HepG2 (cell line): Measurements from ENCODE around the gene CRIM1. TPM values are rescaled to one million over a fixed set of nuclear protein-coding genes. Genes with fewer than 3 reads are reported as not detected.

Source experiments
- ATAC-seq: fragments of 200-7000 bp; cut with Tn5 transposase; 3 replicates; pipeline ENCODE4 v1.9.1; 2020; ENCODE audit warnings: mild to moderate bottlenecking, moderate library complexity
- BruUV-seq: library from RNA; stranded (reverse); fragments of 400-500 nt; replicated peaks from 2 replicates; lab custom pipeline; 2021; lab: Mats Ljungman, UMichigan
- CTCF ChIA-PET: fragments of 300-600 bp; formaldehyde crosslinking; extraction: SDS; loops from one replicate; lab custom pipeline; 2021; ENCODE audit warnings: low total read pairs, inconsistent platforms, low intra/inter-chr PET ratio; lab: Yijun Ruan, JAX
- POLR2A ChIA-PET: fragments of 350-600 bp; sonication (Branson Sonifier 250); formaldehyde crosslinking; loops from one replicate; lab custom pipeline; 2020; ENCODE audit warnings: antibody characterized with exemption, inconsistent platforms; lab: Yijun Ruan, JAX
- DNase-seq: peaks from one replicate; pipeline ENCODE4 v3.0.0-alpha.2; 2015; ENCODE audit warnings: low spot score
- FAIRE-seq: peaks from 3 replicates; lab custom pipeline; 2011; peaks lifted over from hg19 to GRCh38; lab: Jason Lieb, UNC
- H2AFZ ChIP-seq: one replicate; pipeline ENCODE4 v1.6.1; 2011; ENCODE audit warnings: low read length, inconsistent platforms
- H3K27ac ChIP-seq: fragments of 300-600 bp; 3 replicates; pipeline ENCODE4 v1.8.0; 2011; ENCODE audit warnings: mixed run types, mild to moderate bottlenecking, mixed read lengths, low read length, inconsistent platforms; ENCODE audit not compliant: insufficient read depth; ENCODE audit errors: extremely low read length
- H3K27me3 ChIP-seq, 2 experiments: fragments of 200-600 bp in 1 of 2; 2 replicates in 1 of 2; 3 replicates in 1 of 2; pipeline versions ENCODE4 v1.6.0 to v1.8.0; 2011; ENCODE audit warnings: low read length in 2 of 2, mild to moderate bottlenecking in 2 of 2, moderate library complexity in 2 of 2, inconsistent platforms in 1 of 2; ENCODE audit not compliant: insufficient read depth in 2 of 2, control insufficient read depth in 1 of 2
- H3K36me3 ChIP-seq, 2 experiments: fragments of 200-600 bp in 1 of 2; replicated peaks in 1 of 2; 2 replicates in 1 of 2; 3 replicates in 1 of 2; pipeline versions ENCODE4 v1.5.1 to v1.8.0; 2011; ENCODE audit warnings: low read length in 2 of 2, inconsistent platforms in 1 of 2; ENCODE audit not compliant: insufficient read depth in 2 of 2, control insufficient read depth in 1 of 2
- H3K4me1 ChIP-seq: 2 replicates; pipeline ENCODE4 v1.5.1; 2012; ENCODE audit warnings: low read length, inconsistent platforms; ENCODE audit not compliant: insufficient read depth
- H3K4me2 ChIP-seq: 2 replicates; pipeline ENCODE4 v1.6.0; 2011; ENCODE audit warnings: low read depth, low read length, inconsistent platforms
- H3K4me3 ChIP-seq, 3 experiments: fragments of 200-600 bp in 1 of 3; sonication (generic), shearing (Covaris generic) in 1 of 3; replicated peaks in 1 of 3; 2 replicates each; pipeline ENCODE4 v1.5.1; 2011 to 2016; ENCODE audit warnings: low read length in 3 of 3, inconsistent platforms in 2 of 3, low read depth in 2 of 3, mild to moderate bottlenecking in 2 of 3, control low read depth in 1 of 3, mixed read lengths in 1 of 3; ENCODE audit not compliant: insufficient read depth in 1 of 3
- H3K79me2 ChIP-seq: one replicate; pipeline ENCODE4 v1.6.1; 2011; ENCODE audit warnings: low read length, inconsistent platforms; ENCODE audit not compliant: insufficient read depth
- H3K9ac ChIP-seq: 2 replicates; pipeline ENCODE4 v1.6.0; 2011; ENCODE audit warnings: mild to moderate bottlenecking, low read depth, low read length, inconsistent platforms; ENCODE audit not compliant: insufficient read depth
- H3K9me3 ChIP-seq: 2 replicates; pipeline ENCODE4 v1.5.1; 2012; ENCODE audit warnings: mild to moderate bottlenecking, low read length
- H4K20me1 ChIP-seq: 2 replicates; pipeline ENCODE4 v1.6.0; 2011; ENCODE audit warnings: inconsistent platforms, mild to moderate bottlenecking, low read length, moderate library complexity; ENCODE audit not compliant: insufficient read depth
- CHD2 ChIP-seq: IDR thresholded peaks from 2 replicates; pipeline ENCODE4 v1.6.1; 2011; ENCODE audit warnings: low read depth, low read length, improper control_type of control experiment
- NFATC3 ChIP-seq: sonication (generic); formaldehyde crosslinking; IDR thresholded peaks from 2 replicates; pipeline ENCODE4 v1.5.1; 2020; ENCODE audit warnings: mild to moderate bottlenecking, missing genetic modification reagents
- THAP11 ChIP-seq: IDR thresholded peaks from 2 replicates; pipeline ENCODE4 v1.6.1; 2016; ENCODE audit warnings: missing biosample characterization, missing genetic modification reagents
- ZFP1 ChIP-seq: IDR thresholded peaks from 2 replicates; pipeline ENCODE4 v1.6.1; 2016
- ZNF607 ChIP-seq: sonication (generic); formaldehyde crosslinking; IDR thresholded peaks from 2 replicates; pipeline ENCODE4 v1.5.1; 2020; ENCODE audit warnings: missing genetic modification reagents, mild to moderate bottlenecking, borderline replicate concordance
- ZNF761 ChIP-seq: sonication (generic); formaldehyde crosslinking; conservative IDR thresholded peaks from 2 replicates; pipeline ENCODE4 v1.4.0; 2020; ENCODE audit warnings: mild to moderate bottlenecking, missing genetic modification reagents
- ZZZ3 ChIP-seq: sonication (generic); formaldehyde crosslinking; IDR thresholded peaks from 2 replicates; pipeline ENCODE4 v1.4.0; 2020; ENCODE audit warnings: missing genetic modification reagents, mild to moderate bottlenecking, borderline replicate concordance
- WGBS: methylation state at CpG from one replicate; pipeline ENCODE4 v1.1.6; 2017; ENCODE audit warnings: low lambda C conversion rate; 5-methylcytosine and 5-hydroxymethylcytosine counted together
- in situ Hi-C: cut with HindIII; loops from 2 replicates; pipeline ENCODE4 v1.10.0; 2017; ENCODE audit warnings: low pct_unique_long_range_greater_than_20kb; ENCODE audit not compliant: extremely low pct_ligation_motif_present
- intact Hi-C: fragments of 100-400 bp; cut with micrococcal nuclease; formaldehyde crosslinking; loops from one replicate; pipeline ENCODE4 v1.10.0; 2022; ENCODE audit not compliant: unreplicated experiment
- polyA plus RNA-seq, 8 experiments: library from polyadenylated mRNA; depleted of rRNA in 3 of 8; stranded (reverse) in 7 of 8; unstranded in 1 of 8; fragments of >200 nt; fragmentation: Illumina TruSeq in 4 of 8; extraction: Trizol in 4 of 8; gene quantifications; 2 replicates each; pipeline versions ENCODE4 v1.2.1 to v1.2.3, GENCODE V29; 2011 to 2016; ENCODE audit warnings: low read depth in 4 of 8, missing spikeins in 1 of 8, mixed read lengths in 1 of 8; ENCODE audit not compliant: insufficient read depth in 1 of 8
- total RNA-seq, 5 experiments: library from RNA; depleted of rRNA; stranded (reverse); fragments of >200 nt; fragmentation: Illumina TruSeq; extraction: Trizol; gene quantifications; 2 replicates each; pipeline ENCODE4 v1.2.3, GENCODE V29; 2016; ENCODE audit warnings: low read depth in 1 of 5
- TF ChIP-seq, protein P1 (sequence below): sonication (generic); formaldehyde crosslinking; IDR thresholded peaks from 2 replicates; pipeline ENCODE4 v1.9.0; 2021; ENCODE audit warnings: missing genetic modification reagents, mild to moderate bottlenecking, borderline replicate concordance
- TF ChIP-seq, protein P2 (sequence below): sonication (generic); formaldehyde crosslinking; IDR thresholded peaks from 2 replicates; pipeline ENCODE4 v1.5.1; 2020; ENCODE audit warnings: missing genetic modification reagents, mild to moderate bottlenecking, borderline replicate concordance
- TF ChIP-seq, protein P3 (sequence below): sonication (generic); formaldehyde crosslinking; IDR thresholded peaks from 2 replicates; pipeline ENCODE4 v1.5.1; 2020; ENCODE audit warnings: mild to moderate bottlenecking, missing genetic modification reagents
- TF ChIP-seq, protein P4 (sequence below): sonication (generic); formaldehyde crosslinking; IDR thresholded peaks from 2 replicates; pipeline ENCODE4 v1.5.0; 2020; ENCODE audit warnings: mild to moderate bottlenecking, low read depth, missing genetic modification reagents, borderline replicate concordance

Gene CRIM1
- total and polyA plus RNA-seq, 2 of the 13 experiments (the other 11 are each of a cell fraction or from before 2014, with no cell fraction given), result 39.1 to 69.9 TPM

DNA sequence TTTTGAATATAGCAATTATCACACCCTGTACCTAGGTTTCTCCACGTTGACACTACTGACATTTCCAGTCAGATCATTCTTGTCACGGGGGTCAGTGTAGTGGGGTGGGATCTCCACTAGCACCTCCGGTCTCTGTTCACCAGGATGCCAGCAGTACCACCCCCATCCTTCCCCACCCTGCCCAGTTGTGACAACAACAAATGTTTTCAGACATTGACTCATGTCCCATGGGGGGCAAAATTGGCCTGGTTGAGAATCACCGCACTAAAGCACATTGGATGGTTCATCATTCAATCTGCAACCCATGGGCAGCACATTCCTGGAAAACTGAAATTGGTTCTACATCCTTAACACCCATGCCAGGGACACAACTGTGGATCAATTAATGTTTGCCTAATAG, 210.1 kb downstream of the CRIM1 start:
- intact Hi-C loops, result no loop called here
- H4K20me1 ChIP-seq, result no peaks in the 10 kb centered on the region
- no peak for ATAC-seq
- no peak overlapping the region for H2AFZ ChIP-seq
- no peaks in the 10 kb centered on the region for H3K79me2 ChIP-seq
- no TSS peak for BruUV-seq
- peaks cover 23% of the 10 kb centered on the region for H3K4me1 ChIP-seq
- ChIA-PET CTCF (no interaction called here), POLR2A (no interaction called here)
- no peaks in the 10 kb centered on the region for H3K9me3 ChIP-seq
- H3K9ac ChIP-seq, result no peak overlapping the region
- no peak for FAIRE-seq
- no peak overlapping the region for H3K4me2 ChIP-seq
- no peak overlapping the region for H3K27ac ChIP-seq
- H3K4me3 ChIP-seq, result no peak overlapping the region
- H3K36me3 ChIP-seq, result peaks cover 3 to 31% of the 10 kb centered on the region in 2 experiments; a peak in 4 of 5 replicates
- 98% methylated on average over 4 of the region's 4 CpGs for WGBS
- no peak for DNase-seq
- no peaks in the 10 kb centered on the region for H3K27me3 ChIP-seq
- no peak for TF ChIP-seq ZFP1 (CRISPR knock-in tag)
- TF ChIP-seq, protein P1, sequence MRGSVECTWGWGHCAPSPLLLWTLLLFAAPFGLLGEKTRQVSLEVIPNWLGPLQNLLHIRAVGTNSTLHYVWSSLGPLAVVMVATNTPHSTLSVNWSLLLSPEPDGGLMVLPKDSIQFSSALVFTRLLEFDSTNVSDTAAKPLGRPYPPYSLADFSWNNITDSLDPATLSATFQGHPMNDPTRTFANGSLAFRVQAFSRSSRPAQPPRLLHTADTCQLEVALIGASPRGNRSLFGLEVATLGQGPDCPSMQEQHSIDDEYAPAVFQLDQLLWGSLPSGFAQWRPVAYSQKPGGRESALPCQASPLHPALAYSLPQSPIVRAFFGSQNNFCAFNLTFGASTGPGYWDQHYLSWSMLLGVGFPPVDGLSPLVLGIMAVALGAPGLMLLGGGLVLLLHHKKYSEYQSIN (CRISPR knock-in tag), result no peak
- in situ Hi-C loops, result no loop called here

DNA sequence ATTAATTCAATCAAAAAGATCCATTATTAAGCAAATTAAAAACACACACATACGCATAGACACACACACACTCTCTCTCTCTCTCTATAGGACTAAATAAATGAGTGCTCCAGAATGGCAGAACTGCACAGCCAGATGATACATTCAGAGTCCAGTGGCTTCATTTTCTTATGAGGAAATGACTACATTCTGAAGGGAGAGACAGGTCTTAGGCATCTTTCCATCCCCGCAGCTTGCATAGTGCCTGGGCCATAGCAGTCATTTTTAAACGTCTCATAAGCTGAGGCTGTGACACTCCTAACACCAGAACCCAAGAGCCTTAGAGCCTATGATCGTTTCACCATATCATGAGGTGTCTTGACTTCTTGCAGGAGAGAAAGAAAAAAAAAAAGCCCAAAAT, 211.3 kb downstream of the CRIM1 start:
- DNase-seq (no peak), FAIRE-seq (no peak), ATAC-seq (no peak)
- in situ Hi-C loops, result no loop called here
- H4K20me1 ChIP-seq, result no peaks in the 10 kb centered on the region
- H3K9ac ChIP-seq, result no peak overlapping the region
- POLR2A ChIA-PET, result no interaction called here
- no peak overlapping the region for H3K4me2 ChIP-seq
- no peak overlapping the region for H3K4me3 ChIP-seq
- H3K27ac ChIP-seq, result no peak overlapping the region
- peaks cover 2 to 29% of the 10 kb centered on the region in 2 experiments; a peak in 4 of 5 replicates for H3K36me3 ChIP-seq
- no peaks in the 10 kb centered on the region for H3K79me2 ChIP-seq
- H2AFZ ChIP-seq, result no peak overlapping the region
- no TSS peak for BruUV-seq
- peaks cover 23% of the 10 kb centered on the region for H3K4me1 ChIP-seq
- 97% methylated on average over 4 of the region's 4 CpGs for WGBS
- CTCF ChIA-PET, result no interaction called here
- intact Hi-C loops, result no loop called here
- no peaks in the 10 kb centered on the region for H3K27me3 ChIP-seq
- no peaks in the 10 kb centered on the region for H3K9me3 ChIP-seq
- TF ChIP-seq, protein P2, sequence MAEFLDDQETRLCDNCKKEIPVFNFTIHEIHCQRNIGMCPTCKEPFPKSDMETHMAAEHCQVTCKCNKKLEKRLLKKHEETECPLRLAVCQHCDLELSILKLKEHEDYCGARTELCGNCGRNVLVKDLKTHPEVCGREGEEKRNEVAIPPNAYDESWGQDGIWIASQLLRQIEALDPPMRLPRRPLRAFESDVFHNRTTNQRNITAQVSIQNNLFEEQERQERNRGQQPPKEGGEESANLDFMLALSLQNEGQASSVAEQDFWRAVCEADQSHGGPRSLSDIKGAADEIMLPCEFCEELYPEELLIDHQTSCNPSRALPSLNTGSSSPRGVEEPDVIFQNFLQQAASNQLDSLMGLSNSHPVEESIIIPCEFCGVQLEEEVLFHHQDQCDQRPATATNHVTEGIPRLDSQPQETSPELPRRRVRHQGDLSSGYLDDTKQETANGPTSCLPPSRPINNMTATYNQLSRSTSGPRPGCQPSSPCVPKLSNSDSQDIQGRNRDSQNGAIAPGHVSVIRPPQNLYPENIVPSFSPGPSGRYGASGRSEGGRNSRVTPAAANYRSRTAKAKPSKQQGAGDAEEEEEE (CRISPR knock-in tag), result no peak
- TF ChIP-seq, protein P3, sequence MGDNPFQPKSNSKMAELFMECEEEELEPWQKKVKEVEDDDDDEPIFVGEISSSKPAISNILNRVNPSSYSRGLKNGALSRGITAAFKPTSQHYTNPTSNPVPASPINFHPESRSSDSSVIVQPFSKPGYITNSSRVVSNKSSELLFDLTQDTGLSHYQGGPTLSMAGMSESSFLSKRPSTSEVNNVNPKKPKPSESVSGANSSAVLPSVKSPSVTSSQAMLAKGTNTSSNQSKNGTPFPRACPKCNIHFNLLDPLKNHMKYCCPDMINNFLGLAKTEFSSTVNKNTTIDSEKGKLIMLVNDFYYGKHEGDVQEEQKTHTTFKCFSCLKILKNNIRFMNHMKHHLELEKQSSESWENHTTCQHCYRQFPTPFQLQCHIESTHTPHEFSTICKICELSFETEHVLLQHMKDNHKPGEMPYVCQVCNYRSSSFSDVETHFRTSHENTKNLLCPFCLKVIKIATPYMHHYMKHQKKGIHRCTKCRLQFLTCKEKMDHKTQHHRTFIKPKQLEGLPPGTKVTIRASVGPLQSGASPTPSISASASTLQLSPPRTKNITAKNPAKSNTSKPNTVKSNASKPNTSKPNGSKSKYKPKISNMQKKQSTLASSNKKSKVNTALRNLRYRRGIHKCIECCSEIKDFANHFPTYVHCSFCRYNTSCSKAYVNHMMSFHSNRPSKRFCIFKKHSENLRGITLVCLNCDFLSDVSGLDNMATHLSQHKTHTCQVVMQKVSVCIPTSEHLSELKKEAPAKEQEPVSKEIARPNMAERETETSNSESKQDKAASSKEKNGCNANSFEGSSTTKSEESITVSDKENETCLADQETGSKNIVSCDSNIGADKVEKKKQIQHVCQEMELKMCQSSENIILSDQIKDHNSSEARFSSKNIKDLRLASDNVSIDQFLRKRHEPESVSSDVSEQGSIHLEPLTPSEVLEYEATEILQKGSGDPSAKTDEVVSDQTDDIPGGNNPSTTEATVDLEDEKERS, result no peak
- TF ChIP-seq CHD2, result no peak
- no peak for TF ChIP-seq ZNF761 (CRISPR knock-in tag)
- no peak for TF ChIP-seq ZZZ3 (CRISPR knock-in tag)
- no peak for TF ChIP-seq ZNF607 (CRISPR knock-in tag)
- TF ChIP-seq NFATC3 (CRISPR knock-in tag), result no peak
- TF ChIP-seq, protein P4, sequence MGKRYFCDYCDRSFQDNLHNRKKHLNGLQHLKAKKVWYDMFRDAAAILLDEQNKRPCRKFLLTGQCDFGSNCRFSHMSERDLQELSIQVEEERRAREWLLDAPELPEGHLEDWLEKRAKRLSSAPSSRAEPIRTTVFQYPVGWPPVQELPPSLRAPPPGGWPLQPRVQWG (CRISPR knock-in tag), result no peak
- TF ChIP-seq THAP11 (CRISPR knock-in tag), result no peak
